Pons (tissue), 1 donor: Measurements from ENCODE around the gene DGCR6.
"Not testable (repeated sequence)": the region's sequence is repeated elsewhere in the genome, so short reads cannot be mapped to it uniquely, and the experiment has no call there.

Experiments
- DNase-seq: peaks from one replicate; pipeline ENCODE4 v3.0.0-alpha.2; 2016; ENCODE audit warnings: low spot score

Gene DGCR6

GRCh38 chr22:18931905-18932652 lies 26.0 kb downstream of the DGCR6 start:
- DNase-seq: no peak

GRCh38 chr22:18933914-18934313 lies 27.8 kb downstream of the DGCR6 start:
- no peak for DNase-seq

DNA sequence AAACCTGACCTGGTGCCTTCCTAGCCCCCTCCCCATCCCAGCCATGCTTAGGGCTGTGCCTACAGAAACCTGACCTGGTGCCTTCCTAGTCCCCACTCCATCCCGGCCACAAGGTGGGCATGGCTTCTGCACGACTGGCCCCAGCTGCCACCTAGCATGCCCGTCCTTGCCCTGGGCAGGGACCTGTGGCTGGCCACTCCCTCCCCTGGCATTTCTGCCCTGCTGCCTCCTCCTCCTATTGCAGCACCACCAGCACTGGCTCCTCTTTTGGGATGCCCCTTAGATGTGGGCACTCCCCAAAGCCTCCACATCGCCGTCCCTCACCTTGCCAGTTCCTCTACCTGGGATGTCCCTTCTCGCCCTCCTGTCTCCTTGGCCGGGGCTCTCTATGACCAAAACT lies 28.6 kb downstream of the DGCR6 start:
- not testable (repeated sequence) for DNase-seq

GRCh38 chr22:18935889-18936529 lies 29.9 kb downstream of the DGCR6 start, which contains the start of gene PRODH:
Gene PRODH, minus strand, starts transcription at chr22:18936293. Its CDS starts 6 bp downstream, at chr22:18936287.
- DNase-seq: no peak

GRCh38 chr22:18938691-18939090 lies 32.6 kb downstream of the DGCR6 start:
- DNase-seq: not testable (repeated sequence)

DNA sequence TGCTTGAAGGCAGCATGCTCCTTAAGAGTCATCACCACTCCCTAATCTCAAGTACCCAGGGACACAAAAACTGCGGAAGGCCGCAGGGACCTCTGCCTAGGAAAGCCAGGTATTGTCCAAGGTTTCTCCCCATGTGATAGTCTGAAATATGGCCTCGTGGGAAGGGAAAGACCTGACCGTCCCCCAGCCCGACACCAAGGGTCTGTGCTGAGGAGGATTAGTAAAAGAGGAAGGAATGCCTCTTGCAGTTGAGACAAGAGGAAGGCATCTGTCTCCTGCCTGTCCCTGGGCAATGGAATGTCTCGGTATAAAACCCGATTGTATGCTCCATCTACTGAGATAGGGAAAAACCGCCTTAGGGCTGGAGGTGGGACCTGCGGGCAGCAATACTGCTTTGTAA lies 41.0 kb downstream of the DGCR6 start:
- DNase-seq: not testable (repeated sequence)

DNA sequence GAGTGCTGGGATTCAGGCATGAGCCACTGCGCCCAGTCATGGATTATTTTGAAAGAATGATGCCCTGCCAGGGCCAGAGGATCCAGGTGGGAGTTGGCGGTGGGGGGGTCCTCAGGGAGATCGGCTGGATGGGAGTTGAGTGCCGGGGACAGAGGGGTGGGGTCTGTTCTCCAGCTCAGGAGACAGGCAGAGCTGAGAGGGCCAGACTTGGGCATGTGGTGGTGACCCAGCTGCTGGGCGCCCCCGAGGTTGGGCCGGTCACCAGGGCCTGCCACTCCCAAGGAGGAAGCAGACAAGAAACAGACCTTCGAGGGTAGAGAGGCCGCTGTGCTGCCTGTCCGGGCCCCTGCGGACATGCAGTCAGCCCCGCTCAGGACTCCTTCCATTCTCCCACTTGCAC lies 41.8 kb downstream of the DGCR6 start:
- no peak for DNase-seq

DNA sequence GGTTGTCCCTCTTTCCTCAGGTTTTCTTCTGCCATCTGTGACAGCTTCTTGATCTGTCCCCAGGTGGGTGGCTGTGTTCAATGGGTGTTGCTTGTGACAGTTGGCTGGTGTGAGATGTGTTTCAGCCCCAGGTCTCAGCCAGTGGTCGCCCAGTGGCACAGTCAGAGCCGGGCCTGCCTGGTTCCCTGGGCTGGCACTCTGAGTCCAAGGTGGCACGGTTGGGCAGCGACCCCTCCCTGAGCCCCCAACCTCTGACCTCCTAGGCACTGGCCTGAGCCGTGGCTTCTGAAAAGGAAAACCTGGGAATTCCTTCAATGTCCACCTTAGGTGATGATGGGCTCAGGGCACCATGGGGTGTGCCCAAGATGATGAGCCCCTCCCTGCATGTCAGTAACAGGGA lies 44.0 kb downstream of the DGCR6 start:
- no peak for DNase-seq

DNA sequence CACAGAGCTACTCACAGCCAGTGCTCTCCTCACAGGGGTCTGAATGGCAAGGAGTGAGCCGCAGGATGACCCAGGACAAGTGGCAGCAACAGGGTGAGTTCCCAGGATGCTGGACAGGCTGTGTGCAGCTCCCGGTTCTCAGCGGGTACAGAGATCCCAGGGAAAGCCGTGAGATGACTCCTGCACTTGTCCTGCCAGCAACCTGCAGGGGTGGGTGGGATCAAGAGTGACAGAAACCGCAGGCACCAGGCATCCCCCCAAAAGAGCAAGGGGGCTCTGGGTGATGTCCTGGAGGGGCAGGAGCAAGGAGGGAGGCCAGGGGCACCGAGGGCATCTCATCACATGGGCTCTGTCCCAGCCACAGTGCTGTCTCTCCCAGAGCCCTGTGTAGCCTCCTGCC lies 45.9 kb downstream of the DGCR6 start:
- DNase-seq: no peak

DNA sequence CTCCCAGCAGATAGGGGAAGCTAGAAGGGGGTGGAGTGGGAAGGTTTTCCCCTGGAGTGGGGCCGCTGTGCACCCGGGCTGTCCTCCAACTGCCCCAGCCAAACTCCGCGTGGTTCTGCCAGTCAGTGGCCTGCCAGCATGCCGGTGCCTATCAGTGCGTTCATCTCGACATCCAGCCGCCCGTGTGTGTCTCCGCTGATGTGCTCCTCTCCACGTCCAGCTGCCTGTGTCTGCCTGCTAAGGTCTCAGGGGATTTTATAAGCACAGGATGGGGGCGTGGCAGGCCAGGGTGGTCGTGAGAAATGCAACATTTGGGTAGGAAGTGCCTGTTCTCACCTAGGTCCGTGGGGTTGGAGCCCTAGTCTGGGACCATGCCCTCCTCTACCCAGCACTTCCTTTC lies 47.0 kb downstream of the DGCR6 start:
- not testable (repeated sequence) for DNase-seq

GRCh38 chr22:18954303-18954989 lies 48.3 kb downstream of the DGCR6 start:
- DNase-seq: peak; percentile 20

GRCh38 chr22:18954990-18955571 lies 49.0 kb downstream of the DGCR6 start:
- DNase-seq: no peak

DNA sequence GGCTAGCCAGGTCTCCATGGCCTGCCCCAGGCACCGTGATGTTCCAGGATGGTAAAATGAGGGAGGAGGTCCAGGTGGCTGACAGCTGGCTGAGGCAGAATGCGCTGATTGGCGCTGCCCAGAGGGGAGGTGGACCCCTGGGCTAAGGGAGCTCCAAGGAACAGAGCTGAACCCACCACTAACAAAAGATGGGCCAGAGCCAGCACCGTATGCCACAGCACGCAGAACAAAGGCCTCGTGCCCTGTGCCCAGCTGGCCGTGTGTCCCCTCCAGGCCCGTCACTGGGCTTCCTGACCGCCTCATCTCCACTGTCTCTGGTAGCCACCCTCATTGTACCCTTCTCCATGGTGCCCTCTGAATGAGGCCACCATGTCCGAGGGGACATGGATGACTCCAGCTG lies 49.6 kb downstream of the DGCR6 start:
- no peak for DNase-seq

DNA sequence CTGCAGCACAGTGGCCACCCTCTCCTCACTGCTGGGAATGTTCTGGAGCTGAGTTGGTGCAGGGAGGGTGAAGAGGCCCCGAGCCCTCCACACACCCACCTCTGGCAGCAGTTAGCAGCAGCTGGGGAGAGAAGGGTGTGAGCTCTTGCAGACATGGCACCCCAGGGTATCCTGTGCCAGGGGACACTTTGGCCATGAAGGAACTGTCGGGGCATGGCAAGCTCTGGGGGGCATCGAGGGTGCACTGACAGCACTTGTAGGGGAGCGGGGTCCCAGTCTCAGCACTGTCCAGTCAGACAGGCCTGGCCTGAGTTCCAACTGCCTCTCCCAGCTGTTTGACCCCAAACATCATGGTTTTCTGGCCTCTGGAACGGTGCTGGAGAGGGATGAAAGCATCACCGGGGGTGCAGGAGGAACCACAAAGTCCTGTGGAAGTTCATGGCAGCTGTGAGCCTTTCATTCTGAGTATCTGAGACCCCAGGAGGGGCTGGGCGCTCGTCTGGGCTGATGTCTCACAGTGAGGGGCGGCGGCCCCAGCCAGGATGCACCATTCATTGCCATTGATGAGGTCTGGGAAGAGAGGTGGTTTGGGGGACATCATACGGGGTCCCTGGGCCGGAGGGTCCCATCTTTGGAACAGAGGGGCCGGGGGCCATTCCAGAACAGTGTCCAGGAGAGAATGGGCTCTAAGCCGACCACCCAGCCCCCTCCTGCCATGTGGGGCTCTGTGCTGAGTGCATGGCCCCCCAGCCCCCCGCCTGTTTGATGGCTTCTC lies 50.2 kb downstream of the DGCR6 start:
- not testable (repeated sequence) for DNase-seq

GRCh38 chr22:18956956-18957355 lies 50.8 kb downstream of the DGCR6 start:
- not testable (repeated sequence) for DNase-seq

DNA sequence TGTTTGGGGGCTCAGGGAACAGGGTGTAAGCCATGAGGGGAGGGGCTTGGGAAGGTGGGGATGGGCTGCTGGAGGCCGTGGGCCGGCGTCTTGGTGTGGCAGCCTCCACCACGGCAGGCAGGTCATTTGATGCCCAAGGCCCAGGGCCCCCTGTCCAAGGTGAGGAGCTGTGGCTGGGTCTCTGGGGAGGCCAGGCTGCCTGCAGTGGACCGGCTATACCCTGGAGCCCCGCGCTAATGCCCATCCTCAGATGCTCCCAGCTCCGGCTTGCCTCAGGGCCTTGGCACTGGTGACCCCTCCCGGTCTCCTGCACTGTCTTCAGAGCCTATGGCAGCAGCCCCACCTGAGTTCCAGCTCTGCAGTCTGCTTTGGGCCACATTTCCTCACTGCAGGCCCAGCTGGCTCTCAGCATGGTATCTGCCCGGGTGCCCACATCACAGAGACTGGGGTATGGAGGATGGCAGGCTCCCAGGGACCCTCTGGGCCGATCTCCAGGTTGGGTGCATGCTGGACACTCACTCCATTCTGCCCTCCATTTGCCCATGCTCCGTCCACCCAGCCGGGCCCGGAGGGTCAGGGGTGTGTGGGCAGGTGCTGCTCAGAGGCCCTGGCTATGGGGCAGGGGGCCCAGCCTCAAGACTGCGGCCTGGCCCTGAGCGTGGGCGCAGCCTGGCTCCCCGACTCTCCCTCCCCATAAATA lies 51.7 kb downstream of the DGCR6 start:
- DNase-seq: not testable (repeated sequence)

DNA sequence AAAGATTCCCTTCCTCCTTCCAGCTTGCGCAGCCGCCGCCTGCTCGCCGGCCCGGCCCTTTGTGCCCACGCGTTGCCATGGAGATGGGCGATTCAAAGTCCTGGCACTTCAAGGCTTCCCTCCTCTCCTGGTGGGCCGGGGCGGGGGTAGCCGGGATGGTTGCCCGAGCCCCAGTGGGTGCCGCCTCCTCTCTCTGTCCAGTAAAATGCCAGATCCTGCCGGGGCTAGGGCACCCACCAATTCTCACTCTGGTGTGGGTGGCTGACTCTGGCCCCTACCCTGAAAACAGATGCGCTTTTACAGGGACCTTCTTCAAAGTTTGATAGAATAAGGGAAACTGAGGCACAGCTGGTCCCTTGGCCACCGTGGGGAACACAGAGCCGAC lies 52.2 kb downstream of the DGCR6 start:
- not testable (repeated sequence) for DNase-seq

DNA sequence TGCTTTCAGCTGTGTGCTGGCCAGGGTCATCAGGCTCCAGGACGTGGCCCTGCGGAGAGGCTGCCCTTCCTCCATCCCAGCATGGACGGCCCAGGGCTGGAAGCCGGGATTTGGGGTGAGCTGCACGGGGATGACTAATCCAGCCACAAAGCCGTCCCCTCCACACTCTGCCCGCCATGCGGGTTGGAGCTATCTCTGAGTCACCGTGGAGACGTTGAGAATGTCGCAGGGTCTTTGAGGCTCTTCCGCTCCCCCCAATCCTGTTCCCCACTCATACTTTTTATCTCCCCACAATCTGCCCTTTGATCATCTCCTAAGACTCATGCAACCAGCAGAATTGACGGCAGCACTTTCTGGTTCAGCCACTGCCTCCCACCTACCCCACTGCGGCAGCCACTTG lies 52.6 kb downstream of the DGCR6 start:
- not testable (repeated sequence) for DNase-seq

DNA sequence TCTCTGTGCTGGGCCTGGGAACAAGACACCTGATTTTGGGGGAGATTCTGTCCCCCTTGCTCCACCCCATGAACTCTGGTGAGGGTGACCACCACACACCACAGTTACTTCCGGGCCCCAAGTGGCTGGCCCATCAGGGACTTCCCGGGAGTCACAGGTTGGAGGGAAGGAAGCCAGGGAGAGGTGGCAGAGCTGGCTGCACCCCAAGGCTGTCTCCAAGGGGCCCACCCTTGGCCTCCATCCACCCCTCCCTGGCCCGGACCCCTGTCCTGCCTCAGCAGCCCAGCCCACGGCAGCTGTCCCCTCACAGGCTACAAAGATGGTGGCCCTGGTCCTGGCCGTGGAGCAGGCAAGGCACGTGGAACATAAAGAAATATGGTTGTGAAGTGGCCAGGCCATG lies 53.1 kb downstream of the DGCR6 start:
- not testable (repeated sequence) for DNase-seq

GRCh38 chr22:18959741-18960140 lies 53.6 kb downstream of the DGCR6 start:
- not testable (repeated sequence) for DNase-seq

DNA sequence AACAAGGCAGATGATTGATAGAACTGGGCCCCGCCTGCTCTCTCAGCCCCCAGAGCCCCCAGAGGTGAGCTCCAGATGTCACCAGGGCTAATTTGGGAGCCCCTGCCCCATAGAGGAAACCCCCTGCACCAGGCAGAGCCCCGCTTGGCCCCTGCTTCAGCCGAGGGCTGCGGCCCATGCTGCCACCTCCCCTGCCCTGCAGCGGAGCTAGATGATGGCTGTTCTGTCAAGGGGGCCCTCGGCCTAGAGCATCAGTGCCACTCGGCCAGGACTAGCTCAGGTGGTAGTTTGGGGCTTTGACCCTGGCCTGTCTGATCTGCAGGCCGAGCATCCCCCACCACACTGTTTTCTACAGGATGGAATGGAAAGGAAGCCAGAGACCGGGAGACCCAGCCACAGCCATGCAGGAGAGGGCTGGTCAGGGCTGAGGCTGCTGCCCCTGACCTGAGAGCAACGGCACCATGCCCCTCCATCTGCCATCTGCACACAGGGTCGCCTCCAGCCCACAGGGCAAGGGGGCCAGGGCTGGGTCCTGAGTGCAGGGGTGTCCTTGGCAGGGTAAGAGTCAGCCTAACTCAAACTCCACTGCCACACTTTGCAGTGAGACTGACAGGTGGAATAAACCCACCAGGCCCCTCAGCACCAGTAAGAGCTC lies 54.2 kb downstream of the DGCR6 start:
- DNase-seq: not testable (repeated sequence)
